HG03520 (cell line): ENCODE data around the gene PRKG1.
"Not testable (repeated sequence)": the region's sequence is repeated elsewhere in the genome, so short reads cannot be mapped to it uniquely, and the experiment has no call there.

ENCODE experiments used
- ATAC-seq: cut with Tn5 transposase; IDR thresholded peaks from one replicate; pipeline ENCODE4 v1.9.1; 2021; ENCODE audit warnings: mild to moderate bottlenecking, moderate library complexity; ENCODE audit not compliant: unreplicated experiment

PRKG1 gene

DNA sequence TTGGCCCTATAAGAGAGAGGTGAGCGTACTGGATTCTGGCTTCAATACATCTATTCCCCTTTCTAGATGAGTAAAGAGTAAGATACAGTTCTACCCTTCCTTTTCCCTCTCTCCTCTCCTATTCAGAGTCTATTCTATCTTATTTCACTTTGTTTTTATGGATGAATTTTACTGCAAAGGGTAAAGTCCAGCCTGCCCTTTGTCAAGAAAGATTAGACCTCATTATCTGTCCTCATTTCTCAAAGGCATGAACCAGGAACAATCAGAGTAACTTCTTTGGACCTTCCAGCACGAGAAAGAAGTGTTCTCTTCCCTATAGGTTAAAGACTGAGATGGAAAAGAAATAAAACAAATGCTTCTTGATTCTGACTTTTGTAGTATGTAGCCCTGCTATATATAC lies 239.0 kb downstream of the PRKG1 start:
- no peak for ATAC-seq

DNA sequence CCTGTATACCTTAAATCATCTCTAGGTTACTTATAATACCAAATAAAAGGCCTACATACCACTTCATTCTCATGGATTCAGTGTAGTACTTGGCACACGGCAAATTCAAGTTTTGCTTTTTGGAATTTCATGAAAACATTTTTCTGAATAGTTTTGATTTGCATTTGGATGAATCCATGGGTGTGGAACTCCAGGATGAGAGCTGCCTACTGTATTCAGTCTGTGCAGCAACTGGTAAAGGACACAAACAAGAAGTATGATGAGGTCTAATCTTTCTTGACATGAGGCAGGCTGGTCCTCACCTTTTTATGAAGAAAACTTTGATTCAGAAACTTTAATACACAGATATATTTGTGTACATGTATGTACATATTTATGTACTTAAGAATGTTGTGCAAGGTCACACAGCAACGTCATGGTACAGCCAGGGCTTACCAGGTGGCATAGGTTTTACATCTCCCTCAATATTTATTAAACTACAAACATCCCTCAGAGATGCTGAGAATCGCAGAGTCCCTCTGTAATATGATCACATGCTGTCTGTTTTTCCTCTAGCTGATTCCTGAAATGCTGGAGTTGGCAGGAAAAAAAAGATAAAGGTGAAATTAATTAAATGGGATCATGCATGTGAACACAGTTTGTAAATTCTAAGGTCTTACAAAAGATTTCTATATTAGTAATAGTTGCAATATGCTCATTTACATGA lies 239.6 kb downstream of the PRKG1 start:
- ATAC-seq, result no peak

DNA sequence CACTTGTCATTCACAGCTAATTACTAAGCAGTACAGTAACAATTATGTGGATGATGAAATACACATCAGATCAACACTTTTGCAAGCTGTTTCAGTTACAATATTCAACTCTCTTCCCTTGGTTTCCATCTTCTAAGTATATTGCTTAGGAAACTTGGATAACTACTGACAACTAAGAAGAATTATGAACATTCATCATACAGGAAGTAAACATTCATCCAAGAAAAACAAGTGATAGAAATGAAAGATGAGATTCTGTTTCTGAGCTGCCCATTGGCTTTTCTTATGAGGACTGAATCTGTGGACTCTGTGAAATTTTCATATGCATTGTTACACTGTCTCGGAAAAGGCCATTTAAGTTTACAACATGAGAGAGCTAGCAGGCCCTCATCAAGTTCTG lies 240.2 kb downstream of the PRKG1 start:
- ATAC-seq, result no peak

DNA sequence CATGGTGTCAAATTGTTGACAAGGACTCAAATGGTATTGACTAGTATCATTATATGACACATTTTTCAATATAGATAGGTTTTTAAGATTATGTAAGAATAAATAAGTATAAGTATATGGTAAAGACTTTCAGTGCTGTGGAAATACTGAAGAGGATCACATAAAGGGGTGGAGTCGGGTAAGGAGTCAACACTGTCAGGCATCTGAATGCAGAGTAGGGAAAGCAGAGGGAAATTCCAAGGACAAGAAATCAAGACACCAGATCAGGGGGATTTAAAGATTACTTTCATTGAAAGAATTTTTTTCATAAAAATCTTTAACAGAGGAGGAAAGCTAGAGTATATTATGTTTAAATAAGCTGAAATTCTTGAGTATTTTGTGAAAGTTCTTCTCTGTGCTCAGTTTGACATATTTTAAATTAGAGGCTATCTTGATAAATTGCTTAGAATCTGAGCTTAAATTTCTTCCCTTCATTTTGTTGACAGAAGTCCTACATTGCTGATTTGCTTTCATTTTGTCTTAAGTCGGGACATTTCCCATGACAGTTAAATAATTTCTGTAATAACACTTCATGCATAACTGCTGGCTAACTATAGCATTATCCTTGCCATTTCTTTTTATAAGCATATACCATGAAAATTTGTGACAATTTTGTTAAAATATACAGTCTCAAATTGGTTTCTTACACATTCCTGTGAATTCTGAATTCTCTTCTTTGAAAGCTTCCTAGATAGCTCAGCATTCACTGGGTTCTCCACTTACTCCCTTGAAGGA lies 244.3 kb downstream of the PRKG1 start:
- ATAC-seq, result no peak

DNA sequence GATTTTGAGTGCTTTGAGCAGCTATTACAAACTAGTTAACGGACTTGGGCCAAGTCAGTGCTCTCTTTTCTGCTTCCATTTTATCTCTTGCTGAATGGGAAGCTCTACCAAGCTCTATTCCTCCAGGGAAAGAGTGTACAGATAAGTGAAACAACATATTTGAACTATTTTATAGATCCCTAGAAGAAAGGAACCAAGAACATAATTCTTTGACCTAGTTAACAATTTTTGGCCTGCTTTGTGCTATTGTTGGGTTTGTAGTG lies 244.8 kb downstream of the PRKG1 start:
- ATAC-seq, result no peak

DNA sequence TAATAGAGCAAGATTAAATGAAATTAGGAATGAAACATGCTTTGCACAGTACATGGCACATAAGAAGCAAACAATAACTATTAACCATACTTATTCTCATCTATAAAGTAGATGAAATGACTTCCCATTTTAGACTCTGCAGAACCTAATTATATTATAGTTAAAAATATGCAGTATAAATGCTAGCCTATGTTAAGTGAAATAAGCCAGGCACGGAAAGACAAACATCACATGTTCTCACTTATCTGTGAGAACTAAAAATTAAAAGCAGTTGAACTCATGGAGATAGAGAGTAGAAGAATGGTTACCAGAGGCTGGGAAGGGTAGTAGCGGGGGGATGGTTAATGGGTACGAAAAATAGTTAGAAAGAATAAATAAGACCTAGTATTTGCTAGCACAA lies 247.0 kb downstream of the PRKG1 start:
- ATAC-seq, result no peak

DNA sequence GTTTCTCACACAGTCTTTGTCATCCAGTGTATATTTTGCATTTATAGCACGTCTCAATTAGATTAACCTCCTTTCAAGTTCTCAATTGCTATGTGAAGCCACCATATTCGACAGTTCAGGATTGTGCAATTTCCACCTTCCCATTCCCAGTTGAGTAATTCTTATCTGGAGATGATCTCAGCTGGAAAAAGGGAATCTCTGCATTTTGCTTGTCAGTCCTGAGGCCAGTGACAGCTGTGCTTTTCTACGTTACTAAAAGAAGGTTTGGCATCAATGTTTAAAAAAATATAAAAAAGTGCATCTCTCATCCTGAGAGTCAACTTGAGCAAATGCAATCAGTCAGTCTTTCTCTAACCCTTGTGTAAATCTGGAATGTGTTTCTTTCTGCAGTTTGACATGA lies 247.7 kb downstream of the PRKG1 start:
- ATAC-seq, result no peak

DNA sequence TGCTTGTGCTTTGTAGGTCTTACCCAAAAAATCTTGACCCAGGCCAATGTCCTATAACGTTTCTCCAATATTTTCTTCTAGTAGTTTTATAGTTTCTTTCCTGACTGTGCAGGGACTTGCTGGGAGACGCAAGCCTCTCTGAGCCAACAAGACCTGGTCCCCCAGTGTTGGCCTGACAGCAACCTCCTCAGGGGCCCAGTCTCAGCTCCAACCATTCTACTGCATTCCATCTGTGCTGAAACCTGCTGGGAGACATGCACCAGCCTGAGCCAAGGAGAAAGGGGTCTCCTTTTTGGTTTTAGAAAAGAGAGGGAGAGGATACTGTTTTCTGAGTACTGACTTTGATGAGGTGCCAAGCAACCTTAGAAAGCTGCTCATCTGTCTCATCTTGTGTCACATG lies 251.4 kb downstream of the PRKG1 start:
- ATAC-seq, result no peak

DNA sequence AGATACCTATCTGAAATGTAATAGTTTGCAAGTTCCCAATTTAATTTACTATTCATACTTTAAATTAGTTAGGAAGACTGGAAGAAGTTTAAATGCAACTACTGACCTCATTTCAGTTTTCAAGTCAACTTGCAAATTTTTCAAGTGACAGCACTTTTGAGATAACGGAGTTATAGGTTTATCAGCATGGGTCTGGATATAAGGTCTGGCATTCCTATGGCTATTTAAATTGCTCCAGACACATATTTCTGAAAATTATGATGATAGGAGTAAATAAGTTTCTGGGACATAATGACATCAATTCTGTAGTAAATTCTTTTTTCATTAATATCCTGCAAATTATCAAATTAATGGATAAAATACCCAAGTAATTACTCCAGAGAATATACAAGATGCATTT lies 251.9 kb downstream of the PRKG1 start:
- no peak for ATAC-seq

DNA sequence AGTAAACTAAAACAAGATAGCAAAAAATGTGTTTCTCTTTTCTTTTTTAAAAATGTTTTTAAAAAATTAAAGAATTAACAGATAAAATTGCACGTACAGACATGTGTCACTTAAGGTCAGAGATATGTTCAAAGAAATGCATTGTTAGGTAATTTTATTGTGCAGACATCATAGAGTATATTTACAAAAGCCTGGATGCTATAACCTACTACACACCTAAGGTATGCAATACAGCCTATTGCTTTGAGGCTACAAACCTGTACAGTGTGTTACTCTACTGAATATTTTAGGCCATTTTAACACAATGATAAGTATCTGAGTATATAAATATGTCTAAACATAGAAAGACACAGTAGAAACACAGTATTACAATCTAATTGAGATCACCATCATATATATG lies 253.1 kb downstream of the PRKG1 start:
- no peak for ATAC-seq

DNA sequence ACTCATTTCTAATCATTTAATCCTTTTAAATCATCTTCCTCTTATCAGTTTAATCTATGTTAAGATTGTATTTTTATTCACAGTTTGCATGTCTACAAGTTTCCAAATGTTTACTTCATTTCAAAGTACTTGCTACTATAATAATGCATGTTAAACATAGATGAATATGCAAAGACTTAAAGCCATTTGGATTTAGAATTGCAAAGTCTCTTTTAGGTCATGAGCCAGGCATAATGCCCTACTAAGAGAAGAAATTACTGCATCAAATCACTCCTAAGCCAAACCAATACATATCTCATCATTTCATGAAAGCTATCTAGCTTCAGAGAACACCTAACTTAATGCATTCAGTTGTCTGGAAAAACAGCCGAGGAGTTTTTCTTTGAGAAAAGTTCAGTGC lies 266.1 kb downstream of the PRKG1 start:
- ATAC-seq, result no peak

DNA sequence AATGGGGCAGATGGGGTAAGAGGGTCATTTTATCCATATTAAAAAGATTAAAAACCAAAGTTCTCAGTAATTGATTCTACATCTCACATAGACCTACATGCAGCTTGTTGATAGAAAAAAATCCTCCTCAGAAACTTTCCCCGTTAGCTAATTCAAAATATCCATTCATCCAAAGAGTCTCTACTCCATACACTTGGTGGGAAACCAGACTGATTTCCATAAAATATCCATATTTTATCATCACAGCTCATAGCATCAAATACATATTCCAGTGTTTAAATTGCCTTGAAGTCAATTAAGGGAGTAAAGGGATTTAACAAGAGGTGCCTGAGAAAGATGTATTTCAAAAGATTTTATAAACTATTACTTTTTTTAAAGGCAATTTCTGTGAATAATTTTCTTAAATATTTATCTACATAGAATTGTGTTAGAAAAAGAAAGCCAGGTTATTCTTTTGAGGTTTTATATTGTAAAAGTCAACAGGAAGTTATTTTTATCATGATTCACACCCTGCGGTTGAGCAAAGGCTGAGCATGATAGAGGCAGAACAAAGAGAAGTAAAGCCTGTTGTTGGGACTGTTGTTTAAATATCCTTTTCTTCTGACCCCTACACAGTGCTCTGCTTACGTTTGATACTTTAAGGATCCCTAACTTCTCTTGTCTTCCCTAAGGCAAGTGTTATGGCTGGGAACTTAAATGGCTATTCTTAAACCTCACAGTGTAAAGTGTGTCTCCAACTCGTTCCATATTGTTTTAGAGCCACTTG lies 266.7 kb downstream of the PRKG1 start:
- ATAC-seq, result no peak

DNA sequence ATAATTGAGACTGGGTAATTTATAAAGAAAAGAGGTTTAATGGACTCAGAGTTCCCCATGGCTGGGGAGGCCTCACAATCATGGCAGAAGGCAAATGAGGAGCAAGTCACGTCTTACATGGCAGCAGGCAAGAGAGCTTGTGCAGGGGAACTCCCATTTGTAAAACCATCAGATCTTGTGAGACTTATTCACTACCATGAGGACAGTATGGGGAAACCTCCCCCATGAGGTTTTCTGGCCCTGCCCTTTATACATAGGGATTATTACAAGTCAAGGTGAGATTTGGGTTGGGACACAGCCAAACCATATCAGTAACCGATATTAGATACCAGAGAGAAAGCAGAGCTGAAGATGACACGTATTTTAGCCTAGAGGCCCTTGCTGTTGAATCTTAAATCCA lies 267.5 kb downstream of the PRKG1 start:
- not testable (repeated sequence) for ATAC-seq

DNA sequence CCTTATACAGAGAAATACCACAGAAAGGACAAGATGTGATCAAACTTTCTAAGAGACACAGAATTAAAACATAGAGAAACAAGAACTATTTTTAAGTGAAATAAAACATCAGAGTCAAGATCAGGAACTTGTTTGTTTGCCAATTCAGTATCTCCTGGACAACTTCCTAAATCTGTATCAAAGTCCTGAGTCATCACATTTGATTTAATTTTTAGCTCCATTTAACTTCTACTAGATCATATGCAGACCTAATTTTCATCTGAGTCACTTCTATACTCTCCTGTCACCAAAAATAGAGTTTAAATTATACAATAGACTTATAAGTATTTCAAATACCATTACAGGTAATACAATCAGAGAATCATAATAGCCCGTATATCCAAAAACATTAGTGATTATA lies 268.1 kb downstream of the PRKG1 start:
- no peak for ATAC-seq

DNA sequence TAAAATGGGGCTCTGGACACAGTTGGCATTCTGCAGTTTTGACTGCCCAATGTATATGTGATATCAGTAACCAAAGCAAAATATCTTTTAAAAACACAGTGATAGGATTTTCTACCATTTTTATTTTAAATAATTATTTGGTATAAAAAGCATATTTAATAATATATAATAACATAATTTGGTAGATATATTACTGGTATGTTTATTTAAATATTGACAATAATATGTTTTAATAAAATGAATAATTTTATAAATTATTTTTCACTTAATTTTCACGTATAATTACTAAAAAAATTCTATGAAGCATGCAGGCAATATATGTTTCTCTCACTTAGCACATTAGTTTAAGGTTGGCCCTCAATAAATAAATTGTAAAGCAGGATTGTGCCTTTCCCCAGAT lies 269.1 kb downstream of the PRKG1 start:
- no peak for ATAC-seq

DNA sequence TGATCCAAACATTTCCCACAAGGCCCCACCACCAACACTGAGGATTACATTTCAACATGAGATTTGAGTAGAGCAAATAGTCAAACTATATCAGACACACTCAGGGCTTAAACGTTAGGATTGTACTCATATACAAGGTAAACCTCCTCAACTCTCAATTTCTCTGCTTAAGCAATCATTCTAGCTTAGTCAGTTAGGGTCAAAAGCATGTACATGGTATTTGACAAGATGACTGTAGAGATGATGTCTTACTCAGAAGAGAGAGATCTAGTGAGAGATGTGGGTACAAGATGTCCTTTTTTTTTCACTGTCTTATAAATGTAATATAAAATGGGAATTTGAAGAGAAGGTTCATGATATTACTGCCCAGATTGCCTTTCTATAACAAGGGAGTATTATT lies 270.1 kb downstream of the PRKG1 start:
- ATAC-seq, result no peak

DNA sequence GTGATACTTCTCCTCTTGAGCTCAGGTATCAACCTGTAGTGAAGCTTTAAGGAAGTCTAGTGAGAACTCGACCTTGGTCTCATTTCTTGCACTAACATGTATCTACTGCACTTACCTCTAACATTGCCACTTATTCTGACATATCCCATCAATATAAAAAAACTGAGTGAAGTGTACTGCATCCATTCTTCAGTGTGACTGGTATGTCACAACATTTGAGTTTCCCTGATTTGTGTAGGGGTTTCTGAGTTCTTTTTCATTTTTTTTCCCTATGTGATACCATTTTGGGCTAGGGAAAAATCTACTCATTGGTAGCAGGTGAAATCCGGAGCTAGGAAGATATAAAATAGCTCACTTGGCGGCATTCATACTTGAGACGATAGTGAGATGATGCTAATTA lies 274.3 kb downstream of the PRKG1 start:
- no peak for ATAC-seq

DNA sequence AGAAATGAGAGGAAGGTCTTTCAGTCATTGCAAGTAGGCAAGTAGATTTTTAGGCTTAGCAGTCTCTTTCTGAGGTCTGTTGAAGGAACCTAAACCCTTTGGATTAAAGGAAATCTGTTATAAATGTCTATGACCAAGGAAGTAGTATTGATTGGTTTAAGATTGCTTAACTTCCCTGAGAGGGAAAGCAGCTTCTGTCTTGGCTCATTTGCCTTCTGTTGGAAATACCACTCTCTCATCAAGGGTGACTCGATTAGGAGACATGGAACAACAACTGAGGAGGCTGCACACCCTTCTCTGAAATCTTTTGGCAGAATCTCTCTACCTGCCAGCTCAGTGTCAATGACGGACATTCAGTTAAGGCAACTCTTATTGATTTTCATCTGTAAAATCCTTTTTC lies 282.9 kb downstream of the PRKG1 start:
- ATAC-seq, result no peak

DNA sequence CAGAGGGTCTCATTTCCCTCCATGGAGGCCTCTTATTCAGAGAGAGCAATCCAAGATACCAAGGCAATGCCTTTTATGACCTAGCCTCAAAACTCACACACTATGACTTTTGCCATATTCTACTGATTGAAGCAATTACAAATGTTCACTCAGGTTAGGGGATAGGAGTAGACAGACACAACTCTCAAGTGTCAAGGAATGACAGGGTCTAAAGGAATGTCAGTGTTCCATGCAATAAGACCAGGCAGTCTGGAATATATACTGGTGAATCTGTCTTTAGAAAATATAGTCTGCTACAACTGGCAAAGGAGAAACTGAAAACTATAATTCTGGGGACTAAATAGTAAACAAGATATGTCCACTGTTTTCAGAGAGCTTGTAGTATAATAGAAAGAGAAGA lies 283.9 kb downstream of the PRKG1 start:
- ATAC-seq, result no peak

DNA sequence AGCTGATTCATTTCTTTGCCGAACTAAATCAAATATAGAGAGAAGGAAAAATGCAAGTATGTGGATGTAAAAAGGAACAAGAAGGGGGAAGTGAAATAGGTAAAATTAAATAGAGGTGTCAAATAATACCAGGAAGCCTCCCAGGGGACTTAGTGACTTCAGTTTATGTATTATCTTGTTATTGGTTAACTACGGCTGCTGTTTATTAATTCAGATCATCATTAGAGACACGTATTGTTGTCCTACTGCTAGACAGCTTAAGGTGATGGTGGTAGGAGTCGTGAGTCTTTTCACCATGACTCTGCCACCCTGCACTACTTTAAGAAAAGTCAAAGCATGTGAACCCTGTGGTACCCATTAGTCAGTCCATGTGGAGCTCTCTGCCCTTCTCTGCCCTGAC lies 289.1 kb downstream of the PRKG1 start:
- ATAC-seq, result no peak

DNA sequence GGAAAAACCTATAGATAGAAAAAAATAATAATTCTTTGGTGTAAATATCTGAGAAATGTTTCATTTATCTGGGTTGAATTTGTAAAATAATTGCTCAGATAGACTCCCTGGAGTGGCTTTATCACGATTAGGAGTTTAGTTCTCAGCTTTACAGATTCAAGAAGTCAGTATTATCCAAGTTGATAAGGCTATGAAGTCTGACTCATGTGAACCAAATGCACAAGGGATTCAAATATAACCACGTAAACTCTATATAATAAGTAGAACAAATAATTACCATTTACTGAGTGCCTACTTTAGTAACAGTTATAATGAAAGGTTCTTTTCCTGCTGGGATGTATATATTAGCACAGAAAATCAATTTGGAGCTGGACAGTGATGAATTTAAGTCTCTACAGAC lies 290.4 kb downstream of the PRKG1 start:
- no peak for ATAC-seq

DNA sequence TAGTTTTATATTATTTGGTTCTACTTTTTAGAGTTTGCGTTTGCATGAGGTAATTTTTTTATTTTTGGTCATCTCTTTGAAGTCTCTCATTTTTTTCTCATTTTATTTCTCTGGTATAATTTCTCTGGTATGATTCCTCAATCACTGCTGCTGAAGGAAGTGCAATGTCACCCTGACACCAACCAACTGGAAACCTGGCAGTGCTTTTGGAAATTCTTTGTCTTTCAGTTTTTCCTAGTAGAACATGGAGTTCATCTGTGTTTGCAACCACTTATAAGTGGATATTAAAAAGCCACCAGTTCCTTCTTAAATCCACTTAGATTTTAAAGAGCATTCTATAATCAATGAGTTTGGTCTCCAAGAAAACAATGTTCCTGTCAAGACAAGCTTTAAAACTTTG lies 291.8 kb downstream of the PRKG1 start:
- ATAC-seq, result no peak
